HFF-Myc (cell line): ENCODE measurements around the gene MTHFD2.
"Not testable (repeated sequence)": the region's sequence is repeated elsewhere in the genome, so short reads cannot be mapped to it uniquely, and the experiment has no call there.

Source experiments
- DNase-seq: peaks from one replicate; pipeline ENCODE4 v3.0.0-alpha.2; 2011; ENCODE audit warnings: low read depth; ENCODE audit errors: extremely low read depth
- H3K4me3 ChIP-seq: replicated peaks from 2 replicates; pipeline ENCODE4 v1.5.1; 2011; ENCODE audit warnings: low read depth, mild to moderate bottlenecking, control low read depth, low read length
- TF ChIP-seq, protein P1 (sequence below): IDR thresholded peaks from 2 replicates; pipeline ENCODE4 v1.5.1; 2012; ENCODE audit warnings: mild to moderate bottlenecking, low read depth, low read length, control low read depth; ENCODE audit errors: missing control alignments

The MTHFD2 gene

DNA sequence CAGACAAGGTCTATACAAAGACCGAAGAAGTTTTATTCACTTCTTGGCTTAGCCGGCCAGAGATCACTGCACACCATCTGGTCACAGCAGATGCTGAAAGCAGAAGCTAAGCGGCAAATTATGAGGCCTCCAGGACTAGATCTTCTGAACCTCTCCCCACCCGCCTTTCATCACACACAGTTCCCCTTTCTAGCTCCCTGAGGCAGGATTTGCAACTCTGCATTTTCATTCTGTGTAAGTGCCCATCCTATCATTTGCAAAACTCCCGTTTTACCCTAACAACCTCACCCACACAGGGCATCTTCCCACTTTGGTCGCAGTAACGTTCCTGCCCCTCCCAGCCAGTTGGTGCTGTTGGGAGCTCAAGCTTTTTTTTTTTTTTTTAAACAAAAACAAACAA, 16.7 kb upstream of the MTHFD2 start:
- TF ChIP-seq, protein P1, sequence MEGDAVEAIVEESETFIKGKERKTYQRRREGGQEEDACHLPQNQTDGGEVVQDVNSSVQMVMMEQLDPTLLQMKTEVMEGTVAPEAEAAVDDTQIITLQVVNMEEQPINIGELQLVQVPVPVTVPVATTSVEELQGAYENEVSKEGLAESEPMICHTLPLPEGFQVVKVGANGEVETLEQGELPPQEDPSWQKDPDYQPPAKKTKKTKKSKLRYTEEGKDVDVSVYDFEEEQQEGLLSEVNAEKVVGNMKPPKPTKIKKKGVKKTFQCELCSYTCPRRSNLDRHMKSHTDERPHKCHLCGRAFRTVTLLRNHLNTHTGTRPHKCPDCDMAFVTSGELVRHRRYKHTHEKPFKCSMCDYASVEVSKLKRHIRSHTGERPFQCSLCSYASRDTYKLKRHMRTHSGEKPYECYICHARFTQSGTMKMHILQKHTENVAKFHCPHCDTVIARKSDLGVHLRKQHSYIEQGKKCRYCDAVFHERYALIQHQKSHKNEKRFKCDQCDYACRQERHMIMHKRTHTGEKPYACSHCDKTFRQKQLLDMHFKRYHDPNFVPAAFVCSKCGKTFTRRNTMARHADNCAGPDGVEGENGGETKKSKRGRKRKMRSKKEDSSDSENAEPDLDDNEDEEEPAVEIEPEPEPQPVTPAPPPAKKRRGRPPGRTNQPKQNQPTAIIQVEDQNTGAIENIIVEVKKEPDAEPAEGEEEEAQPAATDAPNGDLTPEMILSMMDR = no peak
- no peak for DNase-seq
- no peak overlapping the region for H3K4me3 ChIP-seq

DNA sequence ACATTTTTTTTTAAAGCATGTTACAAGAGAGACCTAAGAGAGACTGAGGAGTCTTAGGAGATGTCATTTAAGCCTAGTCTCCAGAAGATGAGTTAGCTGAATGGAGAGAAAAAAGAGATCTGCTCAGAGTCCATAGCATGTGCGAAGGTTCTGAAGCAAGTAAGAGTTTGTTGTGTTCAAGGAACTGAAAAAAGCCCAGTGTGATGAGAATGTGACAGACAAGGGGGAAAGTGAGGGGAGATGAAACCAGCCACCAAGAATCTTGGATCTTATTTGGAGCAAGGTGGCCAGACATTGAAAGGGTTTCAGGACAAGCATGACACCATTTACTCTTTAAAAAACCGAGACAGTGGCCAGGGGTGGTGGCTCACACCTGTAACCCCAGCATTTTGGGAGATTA, 14.5 kb upstream of the MTHFD2 start:
- TF ChIP-seq, protein P1 = no peak
- no peak for DNase-seq
- H3K4me3 ChIP-seq = no peak overlapping the region

DNA sequence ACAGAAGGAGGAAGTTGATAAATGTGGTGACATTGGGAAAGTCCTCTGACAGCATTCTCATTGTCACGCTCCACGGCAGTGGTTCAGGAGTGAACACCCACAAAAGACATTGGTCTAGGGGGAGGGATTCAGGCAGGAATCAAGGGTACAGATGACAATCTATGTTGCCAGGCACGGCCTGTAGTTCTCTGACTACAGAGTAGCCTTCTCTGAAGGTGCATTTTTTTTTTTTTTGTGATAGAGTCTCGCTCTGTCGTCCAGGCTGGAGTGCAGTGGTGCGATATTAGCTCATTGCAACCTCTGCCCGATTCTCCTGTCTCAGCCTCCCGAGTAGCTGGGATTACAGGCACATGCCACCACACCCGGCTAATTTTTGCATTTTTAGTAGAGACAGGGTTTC, 12.4 kb upstream of the MTHFD2 start:
- DNase-seq = no peak
- no peak overlapping the region for H3K4me3 ChIP-seq
- TF ChIP-seq, protein P1 = no peak

DNA sequence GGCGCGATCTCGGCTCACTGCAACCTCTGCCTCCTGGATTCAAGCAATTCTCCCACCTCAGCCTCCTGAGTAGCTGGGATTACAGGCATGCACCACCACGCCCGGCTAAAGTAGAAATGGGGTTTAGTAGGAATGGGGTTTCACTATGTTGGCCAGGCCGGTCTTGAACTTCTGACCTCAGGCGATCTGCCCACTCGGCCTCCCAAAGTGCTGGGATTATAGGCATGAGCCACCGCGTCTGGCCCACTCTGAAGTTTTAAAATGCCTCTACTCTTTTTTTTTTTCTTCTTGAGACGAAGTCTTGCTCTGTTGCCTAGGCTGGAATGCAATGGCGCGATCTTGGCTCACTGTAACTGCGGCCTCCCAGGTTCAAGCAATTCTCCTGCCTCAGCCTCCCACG, 11.7 kb upstream of the MTHFD2 start:
- not testable (repeated sequence) for H3K4me3 ChIP-seq, DNase-seq

DNA sequence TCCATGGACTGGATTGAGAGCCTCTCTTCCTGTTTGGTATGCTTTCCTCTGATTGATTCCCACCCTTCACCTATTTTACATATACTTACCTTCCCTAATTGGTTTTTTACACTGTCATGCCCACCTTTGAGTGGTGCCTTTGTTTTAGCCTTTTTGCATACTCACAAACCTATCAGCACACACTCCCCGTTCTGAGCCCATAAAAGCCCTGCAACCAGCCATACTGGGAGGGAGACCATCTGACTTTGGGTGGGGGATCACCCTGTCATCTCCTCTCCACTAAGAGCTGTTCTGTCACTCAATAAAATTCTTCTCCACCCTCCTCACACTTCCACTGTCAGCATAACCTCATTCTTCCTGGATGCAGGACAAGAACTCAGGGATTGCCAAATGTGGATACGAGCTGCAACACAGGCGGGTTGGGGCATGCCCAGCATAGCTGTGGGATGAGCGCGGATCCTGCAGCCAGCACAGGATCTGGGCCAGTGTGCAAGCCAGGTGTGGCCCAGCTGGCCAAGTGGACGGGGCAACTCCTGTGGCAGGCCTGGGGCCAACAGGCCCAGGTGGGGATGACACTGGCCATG, 10.3 kb upstream of the MTHFD2 start:
- peak; percentile 70 for DNase-seq
- no peak overlapping the region for H3K4me3 ChIP-seq
- TF ChIP-seq, protein P1 = no peak

DNA sequence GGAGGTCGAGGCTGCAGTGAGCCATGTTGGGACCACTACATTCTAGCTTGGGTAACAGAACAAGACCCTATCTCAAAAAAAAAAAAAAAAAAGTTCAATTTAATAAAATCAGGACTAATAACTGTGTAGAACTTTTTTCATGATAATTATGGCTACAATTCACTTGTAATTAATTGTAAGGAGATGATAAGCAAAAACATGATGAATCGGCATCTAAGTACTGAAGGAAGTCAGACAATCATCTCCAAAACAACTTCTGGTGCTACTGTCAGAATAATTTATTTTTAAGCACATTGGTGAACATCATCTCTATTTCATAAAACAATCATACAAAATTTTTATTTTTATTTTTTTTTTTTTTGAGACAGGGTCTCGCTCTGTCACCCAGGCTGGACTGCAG, 9.7 kb upstream of the MTHFD2 start:
- TF ChIP-seq, protein P1 = no peak
- H3K4me3 ChIP-seq = no peak overlapping the region
- DNase-seq = no peak

DNA sequence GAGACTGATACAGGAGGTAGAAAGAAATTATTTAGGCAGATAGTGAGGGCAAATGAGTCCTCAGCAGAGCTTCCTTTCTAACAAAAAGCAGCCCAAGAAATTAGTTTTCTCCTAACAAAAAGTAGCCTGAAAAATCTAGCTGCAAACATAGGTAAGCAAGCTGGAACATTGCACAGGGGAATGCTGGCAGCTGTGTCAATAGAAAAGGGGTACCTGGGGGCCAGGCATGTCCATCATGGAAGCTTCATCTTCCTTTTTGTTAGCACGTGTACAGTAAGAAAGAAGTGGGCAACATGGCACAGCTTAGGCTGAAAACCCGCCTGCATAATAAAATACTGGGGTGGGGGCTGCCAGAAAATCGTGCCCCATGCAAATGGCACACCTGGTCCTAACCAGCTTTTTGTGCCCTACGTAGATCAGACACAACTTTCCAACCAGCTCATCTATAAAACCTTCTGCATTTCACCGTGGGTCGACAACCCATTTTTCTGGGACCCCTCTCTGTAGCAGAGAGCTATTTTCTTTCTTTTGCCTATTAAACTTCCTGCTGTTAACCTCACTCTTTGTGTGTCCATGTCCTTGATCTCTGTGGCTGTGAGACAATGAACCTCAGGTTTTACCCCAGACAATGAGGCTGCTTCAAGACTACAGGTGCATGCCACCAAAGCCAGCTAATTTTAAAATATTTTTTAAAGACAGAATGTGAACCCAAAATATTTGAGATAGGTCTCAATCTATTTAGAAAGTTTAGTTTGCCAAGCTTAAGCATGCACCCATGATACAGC, 6.6 kb upstream of the MTHFD2 start:
- no peak for DNase-seq
- H3K4me3 ChIP-seq = no peak overlapping the region
- TF ChIP-seq, protein P1 = no peak
